ENCODE data around the gene TASOR2. TPM values are rescaled to one million over a fixed set of nuclear protein-coding genes. Genes with fewer than 3 reads are reported as not detected.

The TASOR2 gene
- total and polyA plus RNA-seq, 2 of the 4 experiments (the other 2 are of a cell fraction): 19.4 to 53.6 TPM

GRCh38 chr10:5719546-5719945 lies 34.9 kb downstream of the TASOR2 start:
- in situ Hi-C loops (cut with MboI; ENCODE audit: low sequenced_read_pairs): no loop called here

More at GRCh38 chr10:5719546-5719945, 34.9 kb downstream of the TASOR2 start:
- H4K91ac ChIP-seq (ENCODE audit: insufficient read depth, low read depth, low read length): no peak overlapping the region
- no peak overlapping the region for H3K23ac ChIP-seq (ENCODE audit: low read depth, low read length)
- H2AK9ac ChIP-seq (replicated peaks; ENCODE audit: low read depth, low read length, poor library complexity): no peak overlapping the region
- H3K27ac ChIP-seq (ENCODE audit: insufficient read depth, low read length): no peak overlapping the region
- H2AFZ ChIP-seq (replicated peaks; ENCODE audit: low read length, poor library complexity): no peak overlapping the region
- intact Hi-C loops (cut with micrococcal nuclease) (no loop called here), dilution Hi-C loops (cut with HindIII; ENCODE audit: low sequenced_read_pairs, unreplicated experiment) (no loop called here)
- H2BK15ac ChIP-seq (ENCODE audit: low read depth, low read length): no peak overlapping the region
- H2BK5ac ChIP-seq (ENCODE audit: low read depth, low read length, poor library complexity, severe bottlenecking): no peak overlapping the region
- H4K20me1 ChIP-seq (ENCODE audit: insufficient read depth, low read length): no peaks in the 10 kb centered on the region
- H3K18ac ChIP-seq (ENCODE audit: low read depth, low read length): no peak overlapping the region
- no peak overlapping the region for H4K5ac ChIP-seq (ENCODE audit: low read depth, low read length)
- TF ChIP-seq MAZ (IDR thresholded peaks at IDR 0.05; ENCODE audit: borderline replicate concordance, low read depth, low read length): no peak
- TF ChIP-seq NFE2L2 (IDR thresholded peaks at IDR 0.05; ENCODE audit: low read depth, low read length): no peak
- no peak for TF ChIP-seq RFX5 (IDR thresholded peaks at IDR 0.05; ENCODE audit: low read depth, low read length)
- TF ChIP-seq ELK1 (IDR thresholded peaks at IDR 0.05; ENCODE audit: borderline replicate concordance, low read depth, low read length): no peak
- no peaks in the 10 kb centered on the region for H3K27me3 ChIP-seq (ENCODE audit: control insufficient read depth, insufficient read depth, low read length)
- H3K4me1 ChIP-seq (ENCODE audit: control insufficient read depth, insufficient read depth, low read length): peaks cover 3% of the 10 kb centered on the region; the same call in 1 of the 2 replicates
- 60% methylated on average over 1 of the region's 3 CpGs; no CpG with 5 or more reads in 1 of the 2 experiments for WGBS, 2 experiments (ENCODE audit: extremely low coverage in 2 of 2, insufficient read length in 1 of 2)
- H2BK120ac ChIP-seq (ENCODE audit: low read depth, low read length): no peak overlapping the region
- no peak overlapping the region for H3K4ac ChIP-seq (ENCODE audit: low read depth, low read length)
- no peaks in the 10 kb centered on the region for H3K9me3 ChIP-seq (ENCODE audit: control insufficient read depth, insufficient read depth, low read length)
- no peak overlapping the region for H4K8ac ChIP-seq (ENCODE audit: low read depth in 2 of 2, low read length in 2 of 2)
- no peaks in the 10 kb centered on the region; the same call in 1 of the 2 replicates for H3K36me3 ChIP-seq (ENCODE audit: control insufficient read depth, insufficient read depth, low read length)
- ChIA-PET POLR2A (ENCODE audit: unreplicated experiment) (no interaction called here), CTCF (no interaction called here)
- H2BK20ac ChIP-seq (ENCODE audit: low read depth, low read length): no peak overlapping the region
- H3K56ac ChIP-seq (ENCODE audit: extremely low read depth, insufficient read depth, low read length): no peak overlapping the region
- no peak overlapping the region for H2AK5ac ChIP-seq (ENCODE audit: low read depth, low read length)
- H3K79me1 ChIP-seq (ENCODE audit: low read depth in 1 of 2, low read length in 2 of 2): peaks cover 13 to 34% of the 10 kb centered on the region in 2 experiments
- DNase-seq: no peak
- no peak overlapping the region for H3K9ac ChIP-seq (ENCODE audit: low read depth, low read length)
- no peak for ATAC-seq (ENCODE audit: low read depth)
- H3K4me2 ChIP-seq (ENCODE audit: low read depth, low read length): no peak overlapping the region
- no TSS peak for BruUV-seq (replicated peaks)
- H3K14ac ChIP-seq (replicated peaks; ENCODE audit: low read depth, low read length): no peak overlapping the region
- H3K9me1 ChIP-seq (ENCODE audit: insufficient read depth, low read length): 0 out of 2 replicates have a peak, but pooled peaks cover 3% of the 10 kb centered on the region
- no peak overlapping the region for H3K4me3 ChIP-seq (ENCODE audit: insufficient read depth, low read depth, low read length)
